HEK293T (cell line): ENCODE data around the gene TTC33.
"Not testable (repeated sequence)": the region's sequence is repeated elsewhere in the genome, so short reads cannot be mapped to it uniquely, and the experiment has no call there.

Experiments
- CTCF ChIA-PET: fragments of 350-600 bp; formaldehyde crosslinking; extraction: SDS; loops from one replicate; lab custom pipeline; 2021; ENCODE audit warnings: antibody characterized with exemption, inconsistent platforms; lab: Yijun Ruan, JAX
- POLR2A ChIA-PET: fragments of 350-600 bp; formaldehyde crosslinking; extraction: SDS; loops from one replicate; lab custom pipeline; 2020; ENCODE audit warnings: antibody characterized with exemption, inconsistent platforms; lab: Yijun Ruan, JAX
- DNase-seq: peaks from one replicate; pipeline ENCODE4 v3.0.0; 2012; ENCODE audit warnings: mixed read lengths; ENCODE audit errors: extremely low spot score
- ARNT ChIP-seq: fragments of 450-650 bp; IDR thresholded peaks from 2 replicates; pipeline ENCODE4 v1.6.1; 2017; ENCODE audit warnings: mild to moderate bottlenecking
- BHLHE40 ChIP-seq: fragments of 450-650 bp; IDR thresholded peaks from 2 replicates; pipeline ENCODE4 v1.6.1; 2016; ENCODE audit warnings: mild to moderate bottlenecking, moderate library complexity, borderline replicate concordance
- CTBP1 ChIP-seq: fragments of 450-650 bp; IDR thresholded peaks from 2 replicates; pipeline ENCODE4 v1.6.1; 2016; ENCODE audit warnings: borderline replicate concordance
- ELF4 ChIP-seq: fragments of 450-650 bp; IDR thresholded peaks from 2 replicates; pipeline ENCODE4 v1.6.1; 2017; ENCODE audit warnings: antibody characterized with exemption
- FOXA1 ChIP-seq: fragments of 450-650 bp; IDR thresholded peaks from 2 replicates; pipeline ENCODE4 v1.6.1; 2016; ENCODE audit warnings: mild to moderate bottlenecking
- FOXK2 ChIP-seq: fragments of 450-650 bp; IDR thresholded peaks from 2 replicates; pipeline ENCODE4 v1.6.1; 2016; ENCODE audit warnings: mild to moderate bottlenecking
- FOXM1 ChIP-seq: fragments of 450-650 bp; IDR thresholded peaks from 2 replicates; pipeline ENCODE4 v1.6.1; 2017; ENCODE audit warnings: mild to moderate bottlenecking, borderline replicate concordance
- HDGF ChIP-seq: fragments of 450-650 bp; IDR thresholded peaks from 2 replicates; pipeline ENCODE4 v1.6.1; 2017; ENCODE audit warnings: antibody characterized with exemption, borderline replicate concordance
- L3MBTL2 ChIP-seq: fragments of 450-650 bp; conservative IDR thresholded peaks from 2 replicates; pipeline ENCODE4 v1.6.1; 2016; ENCODE audit warnings: mild to moderate bottlenecking
- LEF1 ChIP-seq: fragments of 450-650 bp; IDR thresholded peaks from 2 replicates; pipeline ENCODE4 v1.6.1; 2017; ENCODE audit warnings: mild to moderate bottlenecking, borderline replicate concordance
- NFRKB ChIP-seq: fragments of 450-650 bp; IDR thresholded peaks from 2 replicates; pipeline ENCODE4 v1.6.1; 2016; ENCODE audit warnings: mild to moderate bottlenecking, moderate library complexity
- PKNOX1 ChIP-seq: fragments of 450-650 bp; IDR thresholded peaks from 2 replicates; pipeline ENCODE4 v1.6.1; 2016
- SP1 ChIP-seq: fragments of 450-650 bp; IDR thresholded peaks from 2 replicates; pipeline ENCODE4 v1.6.1; 2017
- SUZ12 ChIP-seq: fragments of 450-650 bp; IDR thresholded peaks from 2 replicates; pipeline ENCODE4 v1.6.1; 2016; ENCODE audit warnings: mild to moderate bottlenecking
- TARDBP ChIP-seq: fragments of 450-650 bp; IDR thresholded peaks from 2 replicates; pipeline ENCODE4 v1.6.1; 2016
- ZNF384 ChIP-seq: fragments of 450-650 bp; IDR thresholded peaks from 2 replicates; pipeline ENCODE4 v1.6.1; 2016

Gene TTC33

DNA sequence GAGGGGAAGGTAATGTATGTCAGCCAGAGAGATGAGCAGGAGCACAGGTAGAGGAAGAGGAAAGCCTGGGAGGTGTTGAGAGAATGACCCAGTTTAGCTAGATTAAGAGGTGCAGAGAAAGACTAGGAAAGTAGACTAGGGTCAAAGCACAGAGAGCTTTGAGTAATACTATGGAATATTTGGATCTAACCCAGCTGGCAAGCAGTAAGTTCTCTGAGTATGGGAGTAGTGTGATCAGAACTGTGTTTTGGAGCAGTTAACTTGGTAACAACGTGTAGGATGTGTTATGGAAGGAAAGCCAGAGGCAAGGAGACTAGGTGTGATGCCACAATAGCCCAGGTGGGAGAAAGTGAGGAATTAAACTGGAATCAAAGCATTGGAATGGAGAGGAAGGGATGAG, 160.9 kb downstream of the TTC33 start:
- no peak for DNase-seq
- ChIA-PET CTCF (no interaction called here), POLR2A (no interaction called here)
- no peak for TF ChIP-seq FOXK2
- TF ChIP-seq SUZ12: no peak
- TF ChIP-seq PKNOX1: no peak

- CTCF ChIA-PET, POLR2A ChIA-PET, DNase-seq: not testable (repeated sequence)
Measured at GRCh38 chr5:40591727-40592396, 163.9 kb downstream of the TTC33 start.

- ChIA-PET CTCF (no interaction called here), POLR2A (no interaction called here)
Measured at GRCh38 chr5:40587376-40587775, 168.4 kb downstream of the TTC33 start.

DNA sequence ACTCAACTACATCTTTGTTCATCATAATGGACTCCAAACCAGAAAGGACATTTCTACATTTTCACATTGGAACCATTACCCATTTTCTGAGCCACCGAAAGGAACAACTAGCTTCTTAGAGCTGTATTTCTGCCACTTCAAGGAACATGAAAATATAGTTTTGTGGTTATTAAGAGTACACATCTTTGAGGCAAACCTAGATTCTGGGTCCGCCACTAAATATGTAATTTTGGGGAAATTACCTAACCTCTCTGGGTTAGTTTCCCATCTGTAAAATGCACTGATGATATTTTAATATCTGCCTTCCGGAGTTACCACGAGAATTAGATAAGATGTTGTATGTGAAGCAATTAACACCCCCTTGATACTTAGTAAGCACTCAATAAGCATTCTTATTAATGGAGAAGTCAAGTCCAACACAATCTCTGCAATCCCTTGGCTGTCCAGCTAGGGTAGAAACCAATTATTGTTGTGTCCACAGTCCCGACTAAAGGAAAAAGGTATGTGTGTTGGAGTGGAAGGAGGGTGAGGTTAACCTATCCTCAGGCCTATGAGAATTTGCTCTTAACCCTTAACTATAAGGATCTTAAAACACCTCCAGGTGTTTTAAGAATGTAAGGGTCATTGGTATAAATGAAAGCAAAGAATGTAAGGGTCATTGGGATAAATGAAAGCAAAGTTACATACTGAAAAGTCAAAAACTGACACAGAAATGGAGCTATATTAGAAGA, 170.1 kb downstream of the TTC33 start:
- TF ChIP-seq CTBP1 (no peak), HDGF (no peak), ZNF384 (no peak), TARDBP (no peak), PKNOX1 (no peak), ELF4 (no peak), FOXK2 (no peak), LEF1 (no peak)
- POLR2A ChIA-PET: no interaction called here
- CTCF ChIA-PET: no interaction called here
- no peak for DNase-seq

More at GRCh38 chr5:40587376-40587775, 168.4 kb downstream of the TTC33 start:
- TF ChIP-seq PKNOX1: no peak
- no peak for TF ChIP-seq FOXA1
- TF ChIP-seq L3MBTL2: no peak
- TF ChIP-seq BHLHE40: no peak
- TF ChIP-seq SUZ12: no peak
- no peak for TF ChIP-seq FOXK2
- no peak for TF ChIP-seq HDGF
- no peak for TF ChIP-seq TARDBP
- no peak for TF ChIP-seq ARNT
- TF ChIP-seq ZNF384: no peak
- TF ChIP-seq NFRKB: no peak
- no peak for TF ChIP-seq CTBP1
- TF ChIP-seq LEF1: no peak
- no peak for TF ChIP-seq FOXM1
- TF ChIP-seq ELF4: no peak
- TF ChIP-seq SP1: no peak
- no peak for DNase-seq

DNA sequence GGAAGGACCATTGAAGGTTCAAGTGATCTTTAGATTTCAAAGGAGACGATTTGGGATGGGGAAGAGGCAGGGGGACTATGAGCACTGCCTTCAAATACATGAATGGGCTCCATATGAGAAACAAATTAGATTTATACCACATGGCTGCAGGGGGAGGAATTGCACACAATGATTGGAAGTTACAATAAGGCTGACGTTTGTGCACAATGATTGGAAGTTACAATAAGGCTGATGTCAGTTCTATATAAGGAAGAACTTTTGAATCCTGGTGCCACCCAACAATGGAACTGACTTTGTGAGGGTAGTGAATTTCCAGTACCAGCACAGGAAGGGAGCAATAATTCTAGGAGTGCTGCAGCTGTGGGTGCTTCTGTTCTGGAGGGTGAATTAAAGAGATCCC, 171.7 kb downstream of the TTC33 start:
- POLR2A ChIA-PET: no interaction called here

More for the DNA sequence above, 171.7 kb downstream of the TTC33 start:
- CTCF ChIA-PET: no interaction called here
- DNase-seq: no peak
- TF ChIP-seq SP1 (no peak), FOXM1 (no peak), NFRKB (no peak), SUZ12 (no peak), CTBP1 (no peak), LEF1 (no peak), ELF4 (no peak), FOXA1 (no peak), HDGF (no peak), FOXK2 (no peak), ZNF384 (no peak), PKNOX1 (no peak), ARNT (no peak), TARDBP (no peak), L3MBTL2 (no peak), BHLHE40 (no peak)
